Measurements from ENCODE around the gene INPPL1.
"Not testable (repeated sequence)": the region's sequence is repeated elsewhere in the genome, so short reads cannot be mapped to it uniquely, and the experiment has no call there.

The INPPL1 gene

GRCh38 chr11:72243173-72244059, 18.8 kb downstream of the INPPL1 start:
- no peak for DNase-seq (ENCODE audit: low spot score)

- no peak for DNase-seq (ENCODE audit: low spot score)
Observed at GRCh38 chr11:72244060-72244360, 19.4 kb downstream of the INPPL1 start, which contains the start of gene PHOX2A. Gene PHOX2A, minus strand, starts transcription at chr11:72244176. Its CDS starts 172 bp downstream, at chr11:72244004.

- no peak for DNase-seq (ENCODE audit: low spot score)
Observed at GRCh38 chr11:72244361-72245262, 20.0 kb downstream of the INPPL1 start.

- no peak for DNase-seq (ENCODE audit: low spot score)
Observed at GRCh38 chr11:72245263-72245816, 20.8 kb downstream of the INPPL1 start.

GRCh38 chr11:72247584-72247983, 23.0 kb downstream of the INPPL1 start:
- DNase-seq (ENCODE audit: low spot score): no peak

GRCh38 chr11:72249961-72250360, 25.4 kb downstream of the INPPL1 start:
- no peak for DNase-seq (ENCODE audit: low spot score)

GRCh38 chr11:72250661-72251464, 26.3 kb downstream of the INPPL1 start:
- no peak for DNase-seq (ENCODE audit: low spot score)

GRCh38 chr11:72251614-72252013, 27.0 kb downstream of the INPPL1 start:
- no peak for DNase-seq (ENCODE audit: low spot score)

GRCh38 chr11:72253392-72253791, 28.8 kb downstream of the INPPL1 start:
- DNase-seq (ENCODE audit: low spot score): no peak

GRCh38 chr11:72254299-72254993, 29.9 kb downstream of the INPPL1 start:
- no peak for DNase-seq (ENCODE audit: low spot score)

- no peak for DNase-seq (ENCODE audit: low spot score)
Observed at GRCh38 chr11:72257570-72257969, 33.0 kb downstream of the INPPL1 start.

- no peak for DNase-seq (ENCODE audit: low spot score)
Observed at GRCh38 chr11:72259490-72259889, 34.9 kb downstream of the INPPL1 start.

GRCh38 chr11:72260574-72260973, 36.0 kb downstream of the INPPL1 start:
- DNase-seq (ENCODE audit: low spot score): no peak

- DNase-seq (ENCODE audit: low spot score): no peak
Observed at GRCh38 chr11:72263361-72263760, 38.8 kb downstream of the INPPL1 start.

GRCh38 chr11:72265951-72266350, 41.4 kb downstream of the INPPL1 start:
- DNase-seq (ENCODE audit: low spot score): no peak

- not testable (repeated sequence) for DNase-seq (ENCODE audit: low spot score)
Observed at GRCh38 chr11:72266960-72267359, 42.4 kb downstream of the INPPL1 start.

- DNase-seq (ENCODE audit: low spot score): no peak
Observed at GRCh38 chr11:72267956-72268617, 43.5 kb downstream of the INPPL1 start.

GRCh38 chr11:72271980-72272379, 47.4 kb downstream of the INPPL1 start:
- DNase-seq (ENCODE audit: low spot score): no peak

- DNase-seq (ENCODE audit: low spot score): no peak
Observed at GRCh38 chr11:72274435-72274834, 49.9 kb downstream of the INPPL1 start.

- no peak for DNase-seq (ENCODE audit: low spot score)
Observed at GRCh38 chr11:72278905-72279304, 54.3 kb downstream of the INPPL1 start.

GRCh38 chr11:72280037-72280436, 55.5 kb downstream of the INPPL1 start:
- no peak for DNase-seq (ENCODE audit: low spot score)
